Spleen (tissue), 11 donors: ENCODE measurements around the gene COLEC12. TPM values are rescaled to one million over a fixed set of nuclear protein-coding genes. Genes with fewer than 3 reads are reported as not detected.

Source experiments
- DNase-seq: peaks from one replicate; pipeline ENCODE4 v3.0.0-alpha.2; 2020
- H3K27ac ChIP-seq, 8 donors: fragments of 200-600 bp; sonication (generic) in 7 of 8; 1 replicate in 4 of 8; 2 replicates in 4 of 8; pipeline versions ENCODE4 v1.5.0 to v1.8.0; 2016 to 2021; ENCODE audit warnings: inconsistent platforms in 4 of 8, mild to moderate bottlenecking in 4 of 8, moderate library complexity in 1 of 8
- H3K27me3 ChIP-seq, 7 donors: fragments of 200-600 bp; sonication (generic) in 6 of 7; replicated peaks in 1 of 7; 1 replicate in 4 of 7; 2 replicates in 3 of 7; pipeline versions ENCODE4 v1.5.0 to v1.8.0; 2016 to 2021; ENCODE audit warnings: inconsistent platforms in 3 of 7, mild to moderate bottlenecking in 1 of 7
- H3K36me3 ChIP-seq, 6 donors: fragments of 200-600 bp; sonication (generic) in 5 of 6; 1 replicate in 4 of 6; 2 replicates in 2 of 6; pipeline versions ENCODE4 v1.5.0 to v1.8.0; 2016 to 2021; ENCODE audit warnings: inconsistent platforms in 2 of 6
- H3K4me1 ChIP-seq, 6 donors: fragments of 200-600 bp; sonication (generic) in 5 of 6; 1 replicate in 3 of 6; 2 replicates in 3 of 6; pipeline versions ENCODE4 v1.5.0 to v1.8.0; 2016 to 2021; ENCODE audit warnings: inconsistent platforms in 3 of 6
- H3K4me3 ChIP-seq, 8 donors: fragments of 200-600 bp; sonication (generic) in 7 of 8; 1 replicate in 4 of 8; 2 replicates in 4 of 8; pipeline versions ENCODE4 v1.5.0 to v1.8.0; 2016 to 2021; ENCODE audit warnings: inconsistent platforms in 4 of 8, mild to moderate bottlenecking in 4 of 8, moderate library complexity in 2 of 8
- H3K9me3 ChIP-seq, 8 donors: fragments of 200-600 bp; sonication (generic) in 7 of 8; 1 replicate in 4 of 8; 2 replicates in 4 of 8; pipeline versions ENCODE4 v1.5.0 to v1.8.0; 2016 to 2021; ENCODE audit warnings: inconsistent platforms in 4 of 8
- POLR2A ChIP-seq, 3 donors: fragments of 450-650 bp; IDR thresholded peaks; one replicate each; pipeline ENCODE4 v1.5.1; 2017; ENCODE audit warnings: antibody characterized with exemption in 3 of 3, mild to moderate bottlenecking in 1 of 3
- POLR2AphosphoS5 ChIP-seq, 3 donors: sonication (generic); formaldehyde crosslinking; IDR thresholded peaks; one replicate each; pipeline ENCODE4 v1.5.1; 2017; ENCODE audit warnings: antibody characterized with exemption in 3 of 3
- WGBS, 5 donors: extraction: QIAGEN DNeasy Blood & Tissue Kit in 3 of 5; methylation state at CpG; one replicate each; pipeline versions ENCODE4 v1.1.5 to v1.1.7; 2013 to 2018; 5-methylcytosine and 5-hydroxymethylcytosine counted together
- intact Hi-C: fragments of 100-400 bp; cut with DNase I; formaldehyde crosslinking; loops from one replicate; pipeline ENCODE4 v1.15.0; 2023; ENCODE audit warnings: low total_unique reads
- polyA plus RNA-seq, 3 donors: library from polyadenylated mRNA; stranded (reverse); fragments of 200-250 nt; gene quantifications; one replicate each; pipeline ENCODE4 v1.2.1, GENCODE V29; 2013
- total RNA-seq, 7 donors: library from RNA; depleted of rRNA in 3 of 7; stranded (reverse); fragments of >200 nt in 3 of 7; fragmentation: NEBNext Ultra II Directional in 4 of 7; extraction: Animal tissue kit (Norgen Biotek cat#: 25700) in 4 of 7; gene quantifications; one replicate each; pipeline versions ENCODE4 v1.1.0 to v1.2.1, GENCODE V29; 2016 to 2021
- TF ChIP-seq, protein P1 (sequence below), 11 experiments: fragments of 200-600 bp in 7 of 11; fragments of 450-650 bp in 4 of 11; sonication (generic) in 4 of 11; IDR thresholded peaks in 8 of 11; conservative IDR thresholded peaks in 3 of 11; 1 replicate in 7 of 11; 2 replicates in 4 of 11; pipeline versions ENCODE4 v1.4.0 to v1.8.0; 2016 to 2021; ENCODE audit warnings: antibody characterized with exemption in 11 of 11, inconsistent platforms in 4 of 11, mild to moderate bottlenecking in 1 of 11
- donor health status: healthy with polysubstance abuse.
- donor health status: DM: no; HTN: no; CAD: no; lungs with moderate emphysema.
- donor health status: DM: no; HTN: no; CAD: no.
- donor health status: Bipolar disorder and iron deficiency.
- donor health status: healthy.
- donor health status: DM: no; HTN: no; CAD: no.
- donor health status: DM: yes; HTN: yes; CAD: no.

Gene COLEC12
- total and polyA plus RNA-seq, 10 donors: 0.13 to 4.5 (median 1.0) TPM

GRCh38 chr18:286515-287310 lies 213.8 kb downstream of the COLEC12 start:
- Histone ChIP-seq H3K9me3 (no peaks in the 10 kb centered on the region), H3K27ac (no peak overlapping the region), H3K4me1 (peaks cover 0 to 8% (median 0%) of the 10 kb centered on the region in 6 donors), H3K36me3 (no peaks in the 10 kb centered on the region), H3K4me3 (no peak overlapping the region), H3K27me3 (no peaks in the 10 kb centered on the region)
- no peak for DNase-seq
- WGBS, 5 donors: 62 to 80% (median 69%) methylated on average over 8 of the region's 8 CpGs
- no peak for TF ChIP-seq POLR2A (IDR thresholded peaks at IDR 0.05)
- TF ChIP-seq POLR2AphosphoS5 (IDR thresholded peaks at IDR 0.05): no peak
- TF ChIP-seq, protein P1, sequence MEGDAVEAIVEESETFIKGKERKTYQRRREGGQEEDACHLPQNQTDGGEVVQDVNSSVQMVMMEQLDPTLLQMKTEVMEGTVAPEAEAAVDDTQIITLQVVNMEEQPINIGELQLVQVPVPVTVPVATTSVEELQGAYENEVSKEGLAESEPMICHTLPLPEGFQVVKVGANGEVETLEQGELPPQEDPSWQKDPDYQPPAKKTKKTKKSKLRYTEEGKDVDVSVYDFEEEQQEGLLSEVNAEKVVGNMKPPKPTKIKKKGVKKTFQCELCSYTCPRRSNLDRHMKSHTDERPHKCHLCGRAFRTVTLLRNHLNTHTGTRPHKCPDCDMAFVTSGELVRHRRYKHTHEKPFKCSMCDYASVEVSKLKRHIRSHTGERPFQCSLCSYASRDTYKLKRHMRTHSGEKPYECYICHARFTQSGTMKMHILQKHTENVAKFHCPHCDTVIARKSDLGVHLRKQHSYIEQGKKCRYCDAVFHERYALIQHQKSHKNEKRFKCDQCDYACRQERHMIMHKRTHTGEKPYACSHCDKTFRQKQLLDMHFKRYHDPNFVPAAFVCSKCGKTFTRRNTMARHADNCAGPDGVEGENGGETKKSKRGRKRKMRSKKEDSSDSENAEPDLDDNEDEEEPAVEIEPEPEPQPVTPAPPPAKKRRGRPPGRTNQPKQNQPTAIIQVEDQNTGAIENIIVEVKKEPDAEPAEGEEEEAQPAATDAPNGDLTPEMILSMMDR (IDR thresholded peaks at IDR 0.05 in 8 of 11, conservative IDR thresholded peaks at IDR 0.05 in 3 of 11): peak in 2 of 11 experiments; percentile 18 to 27
- intact Hi-C loops: no loop called here

DNA sequence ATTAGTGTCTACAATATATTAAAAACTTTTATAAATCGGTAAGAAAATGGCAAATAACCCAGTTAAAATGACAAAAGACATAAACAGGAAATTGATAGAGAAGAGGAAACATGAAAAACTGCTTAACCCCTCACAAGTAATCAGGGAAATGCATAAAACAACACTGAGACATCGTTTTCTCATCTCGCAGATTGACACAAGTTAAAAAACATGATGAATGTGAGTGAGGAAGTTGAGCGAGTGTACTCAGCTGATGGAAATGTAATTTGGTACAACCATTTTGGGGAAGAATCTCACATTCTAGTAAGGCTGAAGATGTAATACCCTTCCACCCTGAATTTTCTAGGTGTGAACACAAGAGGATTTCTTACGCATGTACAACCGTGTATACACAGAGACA lies 214.7 kb downstream of the COLEC12 start:
- DNase-seq: no peak
- 66 to 79% (median 71%) methylated on average over 6 of the region's 6 CpGs for whole genome bisulfite sequencing, 5 donors
- no peak overlapping the region for H3K4me3 ChIP-seq
- TF ChIP-seq, protein P1 (IDR thresholded peaks at IDR 0.05 in 8 of 11, conservative IDR thresholded peaks at IDR 0.05 in 3 of 11): no peak
- no peak for TF ChIP-seq POLR2A (IDR thresholded peaks at IDR 0.05)
- TF ChIP-seq POLR2AphosphoS5 (IDR thresholded peaks at IDR 0.05): no peak
- peaks cover 0 to 8% (median 0%) of the 10 kb centered on the region in 6 donors for H3K4me1 ChIP-seq
- no peaks in the 10 kb centered on the region for H3K36me3 ChIP-seq
- H3K27ac ChIP-seq: no peak overlapping the region
- no peaks in the 10 kb centered on the region for H3K27me3 ChIP-seq
- intact Hi-C loops: no loop called here
- no peaks in the 10 kb centered on the region for H3K9me3 ChIP-seq

GRCh38 chr18:275486-275885 lies 225.0 kb downstream of the COLEC12 start:
- DNase-seq: peak; percentile 74
- Histone ChIP-seq H3K27ac (peak overlapping the region in 1 of 8 donors; percentile 22), H3K36me3 (no peaks in the 10 kb centered on the region), H3K4me3 (no peak overlapping the region), H3K4me1 (no peaks in the 10 kb centered on the region), H3K27me3 (peaks cover 0 to 9% (median 0%) of the 10 kb centered on the region in 7 donors), H3K9me3 (peaks cover 0 to 19% (median 14%) of the 10 kb centered on the region in 8 donors)
- 71 to 89% (median 78%) methylated on average over 2 of the region's 2 CpGs for WGBS, 5 donors
- no peak for TF ChIP-seq POLR2AphosphoS5 (IDR thresholded peaks at IDR 0.05)
- no peak for TF ChIP-seq POLR2A (IDR thresholded peaks at IDR 0.05)
- TF ChIP-seq, protein P1 (IDR thresholded peaks at IDR 0.05 in 8 of 11, conservative IDR thresholded peaks at IDR 0.05 in 3 of 11): no peak
- intact Hi-C loops: no loop called here

GRCh38 chr18:274313-274712 lies 226.2 kb downstream of the COLEC12 start:
- intact Hi-C loops: no loop called here
- Histone ChIP-seq H3K27ac (no peak overlapping the region), H3K4me1 (peaks cover under 1 to 6% (median 5%) of the 10 kb centered on the region in 6 donors), H3K36me3 (no peaks in the 10 kb centered on the region), H3K4me3 (no peak overlapping the region), H3K27me3 (peaks cover 0 to 9% (median 0%) of the 10 kb centered on the region in 7 donors), H3K9me3 (peaks cover 0 to 19% (median 13%) of the 10 kb centered on the region in 8 donors)
- DNase-seq: no peak
- 76 to 93% (median 91%) methylated on average over 8 of the region's 8 CpGs for WGBS, 5 donors
- TF ChIP-seq, protein P1 (IDR thresholded peaks at IDR 0.05 in 8 of 11, conservative IDR thresholded peaks at IDR 0.05 in 3 of 11): no peak
- TF ChIP-seq POLR2A (IDR thresholded peaks at IDR 0.05) (no peak), POLR2AphosphoS5 (IDR thresholded peaks at IDR 0.05) (no peak)
